Aorta (tissue), 5 donors: Measurements from ENCODE around the gene C6orf52. TPM values are rescaled to one million over a fixed set of nuclear protein-coding genes. Genes with fewer than 3 reads are reported as not detected.

Source experiments
- ATAC-seq: fragments of 200-7000 bp; cut with Tn5 transposase; one replicate; pipeline ENCODE4 v1.9.1; 2022; ENCODE audit warnings: moderate library complexity; ENCODE audit not compliant: low FRiP score
- DNase-seq, 2 donors: peaks; one replicate each; pipeline ENCODE4 v3.0.0-alpha.2; 2020
- H3K27ac ChIP-seq, 2 donors: one replicate each; pipeline ENCODE4 v1.5.1; 2013; ENCODE audit warnings: low read length in 2 of 2, mild to moderate bottlenecking in 2 of 2, moderate library complexity in 2 of 2, control low read depth in 1 of 2, inconsistent platforms in 1 of 2, low read depth in 1 of 2
- H3K27me3 ChIP-seq, 2 donors: one replicate each; pipeline ENCODE4 v1.6.1; 2013; ENCODE audit warnings: control low read depth in 1 of 2, low read length in 1 of 2, mild to moderate bottlenecking in 1 of 2, moderate library complexity in 1 of 2; ENCODE audit not compliant: insufficient read depth in 2 of 2, control insufficient read depth in 1 of 2
- H3K36me3 ChIP-seq, 2 donors: one replicate each; pipeline ENCODE4 v1.6.1; 2013; ENCODE audit warnings: control low read depth in 1 of 2, low read length in 1 of 2, mild to moderate bottlenecking in 1 of 2; ENCODE audit not compliant: insufficient read depth in 2 of 2, control insufficient read depth in 1 of 2
- H3K4me1 ChIP-seq, 2 donors: one replicate each; pipeline ENCODE4 v1.6.1; 2013; ENCODE audit warnings: low read length in 2 of 2, control low read depth in 1 of 2, mild to moderate bottlenecking in 1 of 2, moderate library complexity in 1 of 2; ENCODE audit not compliant: insufficient read depth in 2 of 2, control insufficient read depth in 1 of 2
- H3K4me3 ChIP-seq, 2 donors: one replicate each; pipeline ENCODE4 v1.5.1; 2013; ENCODE audit warnings: low read length in 2 of 2, control low read depth in 1 of 2, mild to moderate bottlenecking in 1 of 2
- H3K9me3 ChIP-seq: one replicate; pipeline ENCODE4 v1.6.1; 2013; ENCODE audit warnings: mild to moderate bottlenecking, low read length; ENCODE audit not compliant: control insufficient read depth
- WGBS, 2 donors: extraction: QIAGEN DNeasy Blood & Tissue Kit; methylation state at CpG; one replicate each; pipeline ENCODE4 v1.1.7; 2013; 5-methylcytosine and 5-hydroxymethylcytosine counted together
- intact Hi-C, 2 donors: fragments of 100-400 bp; cut with DNase I; formaldehyde crosslinking; loops; one replicate each; pipeline versions ENCODE4 v1.14.2 to v1.15.0; 2022
- polyA plus RNA-seq, 2 donors: library from polyadenylated mRNA; stranded (reverse); fragments of 200-250 nt; gene quantifications; one replicate each; pipeline ENCODE4 v1.2.3, GENCODE V29; 2013
- total RNA-seq, 2 donors: library from RNA; stranded (reverse); fragmentation: NEBNext Ultra II Directional; extraction: Animal tissue kit (Norgen Biotek cat#: 25700); gene quantifications; one replicate each; pipeline ENCODE4 v1.2.1, GENCODE V29; 2021
- donor health status: healthy with polysubstance abuse.
- donor health status: Bipolar disorder and iron deficiency.
- donor health status: DM: no; HTN: no; CAD: no.
- donor health status: DM: no; HTN: no; CAD: no.
- donor health status: DM: yes; HTN: yes; CAD: no.

Gene C6orf52
- total and polyA plus RNA-seq, 4 donors = 0.66 to 2.4 TPM; not detected in 2

DNA sequence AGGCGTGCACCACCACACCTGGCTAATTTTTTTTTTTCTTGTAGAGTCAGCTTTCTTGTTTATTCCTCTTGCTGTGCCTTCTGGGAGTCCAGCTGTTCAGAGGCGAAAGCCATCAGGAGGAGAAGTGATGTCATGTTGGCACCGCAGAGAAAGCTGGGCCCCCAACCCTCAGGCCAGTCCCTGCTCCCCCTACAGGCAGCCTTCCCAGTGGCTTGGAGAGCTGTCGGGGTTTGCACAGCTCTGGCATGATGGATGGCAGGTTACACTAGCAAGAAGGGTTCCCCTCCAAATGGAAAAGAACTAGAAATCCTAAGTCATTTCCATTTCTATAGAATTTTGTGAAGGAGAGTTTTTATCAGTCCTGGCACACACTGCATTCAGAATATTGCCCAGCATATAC, 72.6 kb downstream of the C6orf52 start:
- peaks cover 4 to 6% of the 10 kb centered on the region in 2 donors for H3K36me3 ChIP-seq
- WGBS, 2 donors = 89 to 95% methylated on average over 4 of the region's 4 CpGs
- no peaks in the 10 kb centered on the region for H3K27me3 ChIP-seq
- H3K9me3 ChIP-seq = no peaks in the 10 kb centered on the region
- H3K4me1 ChIP-seq = no peaks in the 10 kb centered on the region
- ATAC-seq = no peak
- H3K27ac ChIP-seq = no peak overlapping the region
- intact Hi-C loops = loop anchor here in 1 of 2 donors (5.0 kb wide), 1 partner anchor 110 kb away; no protein-coding TSS in a partner anchor
- no peak for DNase-seq
- no peak overlapping the region for H3K4me3 ChIP-seq

Other genes with a start within 250 kb of the C6orf52 start
- gene GCNT2, start 173.3 kb downstream of the C6orf52 start, total RNA-seq = 10 to 100 TPM; 14.6 to 18.6 TPM
- gene GCNT2, start 173.3 kb downstream of the C6orf52 start, polyA plus RNA-seq = 1 to 10 TPM; 3.4 to 3.9 TPM
- 1 to 10 TPM; 9.2 to 9.9 TPM for gene PAK1IP1, start 356 bp upstream of the C6orf52 start, total RNA-seq
- gene PAK1IP1, start 356 bp upstream of the C6orf52 start, polyA plus RNA-seq = 10 to 100 TPM in 1 of 2 donors, 1 to 10 TPM in 1; 6.3 to 12.3 TPM
- 10 to 100 TPM; 72.8 to 85.3 TPM for gene TMEM14C, start 28.5 kb upstream of the C6orf52 start, total RNA-seq
- gene TMEM14C, start 28.5 kb upstream of the C6orf52 start, polyA plus RNA-seq = 100 to 1,000 TPM; 158 to 192 TPM
- 10 to 100 TPM; 50.3 to 51.9 TPM for gene TMEM14B, start 53.2 kb upstream of the C6orf52 start, total RNA-seq
- 100 to 1,000 TPM in 1 of 2 donors, 10 to 100 TPM in 1; 72.7 to 111 TPM for gene TMEM14B, start 53.2 kb upstream of the C6orf52 start, polyA plus RNA-seq
- under 1 TPM; 0.12 to 0.29 TPM for gene MAK, start 143.9 kb upstream of the C6orf52 start, total RNA-seq
- under 1 TPM; 0.03 to 0.63 TPM for gene MAK, start 143.9 kb upstream of the C6orf52 start, polyA plus RNA-seq
- not detected for gene GCM2, start 187.4 kb upstream of the C6orf52 start, total RNA-seq
- gene GCM2, start 187.4 kb upstream of the C6orf52 start, polyA plus RNA-seq = not detected
- 1 to 10 TPM; 1.3 to 2.0 TPM for gene SYCP2L, start 192.4 kb upstream of the C6orf52 start, total RNA-seq
- under 1 TPM in 1 of 2 donors, not detected in 1; 0.95 TPM for gene SYCP2L, start 192.4 kb upstream of the C6orf52 start, polyA plus RNA-seq